HG02588 (cell line): ENCODE results near the gene TCEAL8.
"Not testable (repeated sequence)": the region's sequence is repeated elsewhere in the genome, so short reads cannot be mapped to it uniquely, and the experiment has no call there.

Experiments used
- ATAC-seq: cut with Tn5 transposase; IDR thresholded peaks from one replicate; pipeline ENCODE4 v1.9.1; 2021; ENCODE audit warnings: mild to moderate bottlenecking, moderate library complexity; ENCODE audit not compliant: unreplicated experiment

The TCEAL8 gene

GRCh38 chrX:103254921-103255493 lies at the start of gene TCEAL8:
TCEAL8 (minus strand) TSS chrX:103255155; CDS start chrX:103253979, 1,176 bp downstream.
- peak; percentile 96 for ATAC-seq

- no peak for ATAC-seq
Measured at GRCh38 chrX:103304705-103305104, 49.8 kb upstream of the TCEAL8 start.

- no peak for ATAC-seq
Measured at GRCh38 chrX:103293118-103293517, 38.2 kb upstream of the TCEAL8 start.

GRCh38 chrX:103279624-103280023 lies 24.7 kb upstream of the TCEAL8 start:
- ATAC-seq: no peak

GRCh38 chrX:103276581-103277002 lies 21.6 kb upstream of the TCEAL8 start, which contains the start of gene TCEAL5:
TCEAL5 (minus strand) TSS chrX:103276750; CDS start chrX:103274563, 2,187 bp downstream.
- no peak for ATAC-seq

- no peak for ATAC-seq
Measured at GRCh38 chrX:103275947-103276567, 21.1 kb upstream of the TCEAL8 start.

- ATAC-seq: no peak
Measured at GRCh38 chrX:103274284-103274683, 19.3 kb upstream of the TCEAL8 start.

- no peak for ATAC-seq
Measured at GRCh38 chrX:103258275-103258674, 3.3 kb upstream of the TCEAL8 start.

- ATAC-seq: no peak
Measured at GRCh38 chrX:103256651-103257050, 1.7 kb upstream of the TCEAL8 start.

GRCh38 chrX:103254171-103254824 lies 657 bp downstream of the TCEAL8 start:
- ATAC-seq: peak; percentile 63

- ATAC-seq: no peak
Measured at GRCh38 chrX:103253608-103254007, 1.3 kb downstream of the TCEAL8 start.

GRCh38 chrX:103250977-103251376 lies 4.0 kb downstream of the TCEAL8 start:
- no peak for ATAC-seq

GRCh38 chrX:103249805-103250204 lies 5.2 kb downstream of the TCEAL8 start:
- no peak for ATAC-seq

GRCh38 chrX:103248553-103248952 lies 6.4 kb downstream of the TCEAL8 start:
- ATAC-seq: no peak

GRCh38 chrX:103240155-103240554 lies 14.8 kb downstream of the TCEAL8 start:
- no peak for ATAC-seq

- no peak for ATAC-seq
Measured at GRCh38 chrX:103236296-103236695, 18.7 kb downstream of the TCEAL8 start.

- ATAC-seq: not testable (repeated sequence)
Measured at GRCh38 chrX:103235608-103236007, 19.3 kb downstream of the TCEAL8 start.

- ATAC-seq: no peak
Measured at GRCh38 chrX:103234869-103235268, 20.1 kb downstream of the TCEAL8 start.

- ATAC-seq: no peak
Measured at GRCh38 chrX:103233263-103233662, 21.7 kb downstream of the TCEAL8 start.

- not testable (repeated sequence) for ATAC-seq
Measured at GRCh38 chrX:103225918-103226317, 29.0 kb downstream of the TCEAL8 start.

- ATAC-seq: no peak
Measured at GRCh38 chrX:103220511-103221323, 34.2 kb downstream of the TCEAL8 start.
